IMR-90 (cell line): ENCODE measurements around the gene CERS4. TPM values are rescaled to one million over a fixed set of nuclear protein-coding genes. Genes with fewer than 3 reads are reported as not detected.

Experiments used
- ATAC-seq: fragments of 200-7000 bp; cut with Tn5 transposase; 2 replicates; pipeline ENCODE4 v1.9.1; 2020; ENCODE audit warnings: low read depth, mild to moderate bottlenecking, moderate library complexity
- BruUV-seq: library from RNA; stranded (reverse); fragments of 400-500 nt; replicated peaks from 2 replicates; lab custom pipeline; 2021; lab: Mats Ljungman, UMichigan
- CTCF ChIA-PET: fragments of 300-600 bp; formaldehyde crosslinking; extraction: SDS; loops from one replicate; lab custom pipeline; 2021; ENCODE audit warnings: antibody characterized with exemption; lab: Yijun Ruan, JAX
- POLR2A ChIA-PET: fragments of 300-600 bp; sonication (Branson Sonifier 250); formaldehyde crosslinking; loops from one replicate; lab custom pipeline; 2022; ENCODE audit warnings: antibody characterized with exemption; ENCODE audit not compliant: unreplicated experiment; lab: Charles Lee
- DNase-seq: peaks from one replicate; pipeline ENCODE4 v3.0.0; 2013
- H2AFZ ChIP-seq: replicated peaks from 2 replicates; pipeline ENCODE3; 2013; ENCODE audit warnings: low read length, mild to moderate bottlenecking; ENCODE audit not compliant: poor library complexity
- H2AK5ac ChIP-seq: 2 replicates; pipeline ENCODE4 v1.6.1; 2013; ENCODE audit warnings: low read depth, low read length, inconsistent platforms
- H2AK9ac ChIP-seq: replicated peaks from 2 replicates; pipeline ENCODE3; 2013; ENCODE audit warnings: mild to moderate bottlenecking, low read depth, low read length, moderate library complexity; ENCODE audit not compliant: poor library complexity
- H2BK120ac ChIP-seq: 2 replicates; pipeline ENCODE4 v1.6.1; 2013; ENCODE audit warnings: low read depth, low read length, inconsistent platforms
- H2BK15ac ChIP-seq: 3 replicates; pipeline ENCODE4 v1.6.1; 2013; ENCODE audit warnings: low read depth, low read length, inconsistent platforms
- H2BK20ac ChIP-seq: 2 replicates; pipeline ENCODE4 v1.6.1; 2013; ENCODE audit warnings: low read depth, mild to moderate bottlenecking, inconsistent platforms, low read length, moderate library complexity
- H2BK5ac ChIP-seq: 2 replicates; pipeline ENCODE4 v1.6.1; 2013; ENCODE audit warnings: mild to moderate bottlenecking, low read depth, low read length, inconsistent platforms; ENCODE audit not compliant: poor library complexity, severe bottlenecking
- H3K14ac ChIP-seq: replicated peaks from 2 replicates; pipeline ENCODE4 v1.6.1; 2013; ENCODE audit warnings: low read depth, low read length, inconsistent platforms
- H3K18ac ChIP-seq: 2 replicates; pipeline ENCODE4 v1.6.1; 2013; ENCODE audit warnings: low read depth, low read length, control low read depth
- H3K23ac ChIP-seq: 2 replicates; pipeline ENCODE4 v1.6.1; 2013; ENCODE audit warnings: low read depth, low read length, inconsistent platforms
- H3K27ac ChIP-seq: 2 replicates; pipeline ENCODE4 v1.5.1; 2013; ENCODE audit warnings: mild to moderate bottlenecking, control low read depth, low read length; ENCODE audit not compliant: insufficient read depth
- H3K27me3 ChIP-seq: 2 replicates; pipeline ENCODE4 v1.6.1; 2013; ENCODE audit warnings: low read length; ENCODE audit not compliant: control insufficient read depth, insufficient read depth
- H3K36me3 ChIP-seq: 2 replicates; pipeline ENCODE4 v1.6.1; 2013; ENCODE audit warnings: low read length, mixed read lengths; ENCODE audit not compliant: control insufficient read depth, insufficient read depth
- H3K4ac ChIP-seq: 2 replicates; pipeline ENCODE4 v1.6.1; 2013; ENCODE audit warnings: low read depth, low read length, inconsistent platforms
- H3K4me1 ChIP-seq: 2 replicates; pipeline ENCODE4 v1.6.1; 2013; ENCODE audit warnings: low read length, mixed read lengths; ENCODE audit not compliant: control insufficient read depth, insufficient read depth
- H3K4me2 ChIP-seq: 2 replicates; pipeline ENCODE4 v1.6.1; 2013; ENCODE audit warnings: low read depth, mild to moderate bottlenecking, control low read depth, low read length, moderate library complexity
- H3K4me3 ChIP-seq: 2 replicates; pipeline ENCODE4 v1.5.1; 2013; ENCODE audit warnings: low read depth, mild to moderate bottlenecking, control low read depth, low read length, moderate library complexity; ENCODE audit not compliant: insufficient read depth
- H3K56ac ChIP-seq: 2 replicates; pipeline ENCODE4 v1.6.1; 2013; ENCODE audit warnings: low read length, inconsistent platforms; ENCODE audit not compliant: insufficient read depth; ENCODE audit errors: extremely low read depth
- H3K79me1 ChIP-seq, 2 experiments: 2 replicates each; pipeline ENCODE4 v1.6.1; 2013; ENCODE audit warnings: low read length in 2 of 2, inconsistent platforms in 1 of 2, low read depth in 1 of 2
- H3K9ac ChIP-seq: 2 replicates; pipeline ENCODE4 v1.6.1; 2013; ENCODE audit warnings: low read depth, low read length, control low read depth
- H3K9me1 ChIP-seq: 2 replicates; pipeline ENCODE4 v1.6.1; 2013; ENCODE audit warnings: low read length, inconsistent platforms; ENCODE audit not compliant: insufficient read depth
- H3K9me3 ChIP-seq: 2 replicates; pipeline ENCODE4 v1.6.1; 2013; ENCODE audit warnings: low read length; ENCODE audit not compliant: control insufficient read depth, insufficient read depth
- H4K20me1 ChIP-seq: 2 replicates; pipeline ENCODE4 v1.6.1; 2013; ENCODE audit warnings: low read length, inconsistent platforms; ENCODE audit not compliant: insufficient read depth
- H4K5ac ChIP-seq: 2 replicates; pipeline ENCODE4 v1.6.1; 2013; ENCODE audit warnings: mild to moderate bottlenecking, low read depth, low read length, control low read depth
- H4K8ac ChIP-seq, 2 experiments: 2 replicates each; pipeline ENCODE4 v1.6.1; 2013; ENCODE audit warnings: low read depth in 2 of 2, low read length in 2 of 2, control low read depth in 1 of 2, inconsistent platforms in 1 of 2
- H4K91ac ChIP-seq: 2 replicates; pipeline ENCODE4 v1.6.1; 2013; ENCODE audit warnings: low read depth, low read length, inconsistent platforms; ENCODE audit not compliant: insufficient read depth
- BHLHE40 ChIP-seq: fragments of 150-350 bp; IDR thresholded peaks from 2 replicates; pipeline ENCODE4 v1.6.1; 2016; ENCODE audit warnings: mild to moderate bottlenecking, low read depth, low read length
- MAFK ChIP-seq: IDR thresholded peaks from 2 replicates; pipeline ENCODE4 v1.6.1; 2012; ENCODE audit warnings: low read depth, low read length, improper control_type of control experiment
- POLR2A ChIP-seq: IDR thresholded peaks from 2 replicates; pipeline ENCODE4 v1.6.1; 2012; ENCODE audit warnings: mild to moderate bottlenecking, low read depth, low read length
- RCOR1 ChIP-seq: IDR thresholded peaks from 2 replicates; pipeline ENCODE4 v1.6.1; 2012; ENCODE audit warnings: mild to moderate bottlenecking, low read length, improper control_type of control experiment; ENCODE audit not compliant: insufficient replicate concordance
- RFX5 ChIP-seq: IDR thresholded peaks from 2 replicates; pipeline ENCODE4 v1.8.0; 2012; ENCODE audit warnings: low read depth, mild to moderate bottlenecking, low read length, moderate library complexity
- WGBS, 2 experiments: methylation state at CpG; one replicate each; pipeline versions ENCODE4 v1.1.5 to v1.1.7; 2013; ENCODE audit warnings: missing lambda C conversion rate in 2 of 2; ENCODE audit not compliant: insufficient read length in 1 of 2; ENCODE audit errors: extremely low coverage in 2 of 2; 5-methylcytosine and 5-hydroxymethylcytosine counted together
- dilution Hi-C: fragments of 300-500 bp; cut with HindIII; formaldehyde crosslinking; loops from one replicate; pipeline ENCODE4 v1.14.3; 2018; ENCODE audit warnings: low sequenced_read_pairs; ENCODE audit not compliant: unreplicated experiment
- in situ Hi-C: fragments of 300-500 bp; cut with MboI; formaldehyde crosslinking; loops from 3 replicates; pipeline ENCODE4 v1.14.3; 2019; ENCODE audit warnings: low sequenced_read_pairs, inconsistent platforms, mixed read lengths
- intact Hi-C: fragments of 100-400 bp; cut with micrococcal nuclease; formaldehyde crosslinking; loops from 2 replicates; pipeline ENCODE4 v1.10.0; 2022
- polyA plus RNA-seq, 3 experiments: library from polyadenylated mRNA; depleted of rRNA; stranded (reverse); fragments of >200 nt; gene quantifications; 2 replicates each; pipeline ENCODE4 v1.2.3, GENCODE V29; 2012; ENCODE audit warnings: low replicate concordance in 1 of 3
- total RNA-seq: library from RNA; depleted of rRNA; stranded (reverse); fragments of >200 nt; gene quantifications from 2 replicates; pipeline ENCODE4 v1.2.3, GENCODE V29; 2012

CERS4 gene
- total and polyA plus RNA-seq, 2 of the 4 experiments (the other 2 are of a cell fraction) = 3.2 to 5.7 TPM

DNA sequence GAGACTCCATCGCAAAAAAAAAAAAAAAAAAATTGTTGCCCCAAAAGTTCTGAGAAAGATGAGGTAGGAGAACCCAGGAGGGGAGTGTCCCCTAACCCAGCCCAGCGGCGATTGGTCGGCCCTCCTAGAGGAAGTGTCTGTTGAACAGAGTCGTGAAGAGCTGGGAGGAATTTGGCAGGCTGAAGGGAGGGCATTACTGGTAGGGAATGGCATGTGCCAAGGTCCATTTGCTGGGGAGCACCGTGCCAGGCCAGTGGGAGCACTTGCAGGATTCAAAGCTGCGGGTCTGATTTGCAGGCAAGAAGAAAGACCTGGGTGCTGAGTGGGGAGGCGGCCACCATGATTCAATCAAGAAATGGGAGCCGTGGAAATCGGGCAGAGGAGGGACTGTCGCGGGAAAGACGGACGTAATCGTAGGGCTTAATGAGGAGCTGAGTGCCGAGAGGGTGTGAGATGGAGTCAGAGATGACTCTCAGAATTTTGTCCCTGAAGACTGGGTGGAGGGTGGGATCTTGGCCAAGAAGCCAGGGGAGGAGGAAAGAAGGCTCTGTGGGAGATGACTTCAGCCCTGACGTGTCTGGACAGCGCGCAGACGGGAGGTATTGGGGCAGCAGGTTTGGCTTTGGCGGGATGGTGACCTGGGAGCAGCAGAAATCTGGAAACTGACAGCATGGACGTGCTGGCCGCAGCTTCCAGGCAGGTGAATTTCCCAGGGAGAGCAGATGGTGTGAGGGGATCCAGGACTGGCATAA lies 15.4 kb downstream of the CERS4 start:
- no peak overlapping the region for H2AFZ ChIP-seq
- H3K4me1 ChIP-seq = no peaks in the 10 kb centered on the region
- H2BK120ac ChIP-seq = no peak overlapping the region
- H3K4ac ChIP-seq = no peak overlapping the region
- no peak overlapping the region for H3K9ac ChIP-seq
- H3K9me1 ChIP-seq = no peaks in the 10 kb centered on the region
- H3K23ac ChIP-seq = no peak overlapping the region
- no peak overlapping the region for H4K91ac ChIP-seq
- ATAC-seq (no peak), DNase-seq (no peak)
- H2BK5ac ChIP-seq = no peak overlapping the region
- no peak for TF ChIP-seq POLR2A
- TF ChIP-seq MAFK = no peak
- no peak for TF ChIP-seq BHLHE40
- TF ChIP-seq RFX5 = no peak
- TF ChIP-seq RCOR1 = no peak
- no peak overlapping the region for H3K14ac ChIP-seq
- dilution Hi-C loops (no loop called here), in situ Hi-C loops (no loop called here), intact Hi-C loops (no loop called here)
- no peaks in the 10 kb centered on the region for H4K20me1 ChIP-seq
- POLR2A ChIA-PET = no interaction called here
- H3K36me3 ChIP-seq = no peaks in the 10 kb centered on the region
- no peak overlapping the region for H3K4me3 ChIP-seq
- H2AK5ac ChIP-seq = no peak overlapping the region
- CTCF ChIA-PET = no interaction called here
- no TSS peak for BruUV-seq
- H3K9me3 ChIP-seq = no peaks in the 10 kb centered on the region
- no peak overlapping the region for H3K4me2 ChIP-seq
- H3K79me1 ChIP-seq = no peaks in the 10 kb centered on the region
- 82% methylated on average over 20 of the region's 23 CpGs; no CpG with 5 or more reads in 1 of the 2 experiments for WGBS, 2 experiments
- no peak overlapping the region for H2AK9ac ChIP-seq
- no peaks in the 10 kb centered on the region for H3K27me3 ChIP-seq
- no peak overlapping the region for H2BK20ac ChIP-seq
- no peak overlapping the region for H3K27ac ChIP-seq
- no peak overlapping the region for H2BK15ac ChIP-seq
- H4K5ac ChIP-seq = no peak overlapping the region
- no peak overlapping the region for H3K56ac ChIP-seq
- H4K8ac ChIP-seq = no peak overlapping the region
- no peak overlapping the region for H3K18ac ChIP-seq
